MM.1S (cell line): ENCODE results near the gene PCNX1.

ENCODE experiments used
- DNase-seq: peaks from one replicate; pipeline ENCODE4 v3.0.0-alpha.2; 2015
- H2AFZ ChIP-seq: fragments of 300-600 bp; sonication (generic); 2 replicates; pipeline ENCODE4 v1.6.0; 2016; ENCODE audit warnings: antibody characterized with exemption, low read length
- H3F3A ChIP-seq: fragments of 300-600 bp; sonication (generic); 2 replicates; pipeline ENCODE4 v1.6.1; 2016; ENCODE audit warnings: mild to moderate bottlenecking, antibody characterized with exemption, low read length, moderate library complexity, mixed read lengths; ENCODE audit not compliant: insufficient read depth
- H3K27ac ChIP-seq: fragments of 300-600 bp; sonication (generic); 2 replicates; pipeline ENCODE4 v1.5.1; 2016; ENCODE audit warnings: mild to moderate bottlenecking, low read length
- H3K27me3 ChIP-seq: fragments of 300-600 bp; sonication (generic); replicated peaks from 2 replicates; pipeline ENCODE4 v1.6.0; 2016; ENCODE audit warnings: low read length; ENCODE audit not compliant: insufficient read depth
- H3K36me3 ChIP-seq: fragments of 300-600 bp; sonication (generic); replicated peaks from 2 replicates; pipeline ENCODE4 v1.6.1; 2016; ENCODE audit warnings: mild to moderate bottlenecking, low read length, mixed read lengths; ENCODE audit not compliant: insufficient read depth
- H3K4me1 ChIP-seq: fragments of 300-600 bp; sonication (generic); 2 replicates; pipeline ENCODE4 v1.6.1; 2016; ENCODE audit warnings: low read length, mixed read lengths
- H3K4me2 ChIP-seq: fragments of 300-600 bp; sonication (generic); 2 replicates; pipeline ENCODE4 v1.6.0; 2016; ENCODE audit warnings: low read depth, low read length
- H3K4me3 ChIP-seq: fragments of 300-600 bp; sonication (generic); 2 replicates; pipeline ENCODE4 v1.5.1; 2016; ENCODE audit warnings: low read length, mixed read lengths
- H3K79me2 ChIP-seq: fragments of 300-600 bp; sonication (generic); 2 replicates; pipeline ENCODE4 v1.6.1; 2016; ENCODE audit warnings: mixed run types, low read length, mixed read lengths
- H3K9ac ChIP-seq: fragments of 300-600 bp; sonication (generic); 2 replicates; pipeline ENCODE4 v1.6.1; 2016; ENCODE audit warnings: low read length, mixed read lengths
- H3K9me2 ChIP-seq: fragments of 300-600 bp; sonication (generic); replicated peaks from 2 replicates; pipeline ENCODE4 v1.6.1; 2016; ENCODE audit warnings: mild to moderate bottlenecking, low read length, mixed read lengths; ENCODE audit not compliant: insufficient read depth
- H3K9me3 ChIP-seq: fragments of 300-600 bp; sonication (generic); replicated peaks from 2 replicates; pipeline ENCODE4 v1.6.1; 2016; ENCODE audit warnings: mild to moderate bottlenecking, low read length, mixed read lengths; ENCODE audit not compliant: insufficient read depth
- H4K20me1 ChIP-seq: fragments of 300-600 bp; sonication (generic); 2 replicates; pipeline ENCODE4 v1.6.1; 2016; ENCODE audit warnings: mild to moderate bottlenecking, low read length, moderate library complexity, mixed read lengths; ENCODE audit not compliant: insufficient read depth
- EZH2 ChIP-seq: fragments of 300-600 bp; sonication (generic); optimal IDR thresholded peaks from 2 replicates; pipeline ENCODE3; 2017; ENCODE audit warnings: low read depth, mild to moderate bottlenecking, antibody characterized with exemption, low read length, mixed read lengths
- EZH2phosphoT487 ChIP-seq: fragments of 300-600 bp; sonication (generic); IDR thresholded peaks from 2 replicates; pipeline ENCODE4 v1.6.1; 2018; ENCODE audit warnings: antibody characterized with exemption, low read length
- TF ChIP-seq, protein P1 (sequence below): fragments of 300-600 bp; sonication (generic); IDR thresholded peaks from 2 replicates; pipeline ENCODE4 v1.5.1; 2016; ENCODE audit warnings: antibody characterized with exemption, low read length, mixed read lengths

Gene PCNX1

GRCh38 chr14:71070169-71070568 lies 162.9 kb downstream of the PCNX1 start:
- Histone ChIP-seq H3K36me3 (no peaks in the 10 kb centered on the region), H3K9ac (no peak overlapping the region), H3K4me3 (no peak overlapping the region), H3K4me1 (no peaks in the 10 kb centered on the region), H3K27ac (no peak overlapping the region), H3K27me3 (no peaks in the 10 kb centered on the region), H4K20me1 (no peaks in the 10 kb centered on the region), H3K4me2 (no peak overlapping the region), H2AFZ (no peak overlapping the region), H3F3A (no peaks in the 10 kb centered on the region), H3K9me3 (no peaks in the 10 kb centered on the region), H3K9me2 (no peaks in the 10 kb centered on the region), H3K79me2 (no peaks in the 10 kb centered on the region)
- no peak for DNase-seq
- TF ChIP-seq EZH2 (no peak), EZH2phosphoT487 (no peak)
- TF ChIP-seq, protein P1, sequence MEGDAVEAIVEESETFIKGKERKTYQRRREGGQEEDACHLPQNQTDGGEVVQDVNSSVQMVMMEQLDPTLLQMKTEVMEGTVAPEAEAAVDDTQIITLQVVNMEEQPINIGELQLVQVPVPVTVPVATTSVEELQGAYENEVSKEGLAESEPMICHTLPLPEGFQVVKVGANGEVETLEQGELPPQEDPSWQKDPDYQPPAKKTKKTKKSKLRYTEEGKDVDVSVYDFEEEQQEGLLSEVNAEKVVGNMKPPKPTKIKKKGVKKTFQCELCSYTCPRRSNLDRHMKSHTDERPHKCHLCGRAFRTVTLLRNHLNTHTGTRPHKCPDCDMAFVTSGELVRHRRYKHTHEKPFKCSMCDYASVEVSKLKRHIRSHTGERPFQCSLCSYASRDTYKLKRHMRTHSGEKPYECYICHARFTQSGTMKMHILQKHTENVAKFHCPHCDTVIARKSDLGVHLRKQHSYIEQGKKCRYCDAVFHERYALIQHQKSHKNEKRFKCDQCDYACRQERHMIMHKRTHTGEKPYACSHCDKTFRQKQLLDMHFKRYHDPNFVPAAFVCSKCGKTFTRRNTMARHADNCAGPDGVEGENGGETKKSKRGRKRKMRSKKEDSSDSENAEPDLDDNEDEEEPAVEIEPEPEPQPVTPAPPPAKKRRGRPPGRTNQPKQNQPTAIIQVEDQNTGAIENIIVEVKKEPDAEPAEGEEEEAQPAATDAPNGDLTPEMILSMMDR: no peak

DNA sequence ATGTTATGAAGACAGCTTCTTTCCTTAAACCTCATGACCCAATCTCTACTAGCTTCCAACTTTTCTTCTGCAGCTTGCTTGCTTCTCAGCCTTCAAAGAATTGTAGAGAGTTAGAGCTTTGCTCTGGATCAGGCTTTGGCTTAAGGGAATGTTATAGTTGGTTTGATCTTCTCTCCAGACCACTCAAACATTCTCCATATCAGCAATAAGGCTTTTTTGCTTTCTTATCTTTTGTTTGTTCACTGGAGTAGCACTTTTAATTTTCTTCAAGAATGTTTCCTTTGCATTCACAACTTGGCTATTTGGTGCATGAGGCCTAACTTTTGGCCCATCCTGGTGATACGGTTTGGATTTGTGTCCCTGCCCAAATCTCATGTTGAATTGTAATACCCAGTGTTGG lies 163.8 kb downstream of the PCNX1 start:
- Histone ChIP-seq H3K4me3 (no peak overlapping the region), H3K9me2 (no peaks in the 10 kb centered on the region), H3K4me1 (no peaks in the 10 kb centered on the region), H3K36me3 (no peaks in the 10 kb centered on the region), H3K4me2 (no peak overlapping the region), H3K79me2 (no peaks in the 10 kb centered on the region), H3K9me3 (no peaks in the 10 kb centered on the region), H3K27me3 (no peaks in the 10 kb centered on the region), H2AFZ (no peak overlapping the region), H3F3A (no peaks in the 10 kb centered on the region), H3K9ac (no peak overlapping the region), H4K20me1 (no peaks in the 10 kb centered on the region), H3K27ac (no peak overlapping the region)
- no peak for DNase-seq
- TF ChIP-seq EZH2phosphoT487 (no peak), EZH2 (no peak)
- TF ChIP-seq, protein P1: no peak

DNA sequence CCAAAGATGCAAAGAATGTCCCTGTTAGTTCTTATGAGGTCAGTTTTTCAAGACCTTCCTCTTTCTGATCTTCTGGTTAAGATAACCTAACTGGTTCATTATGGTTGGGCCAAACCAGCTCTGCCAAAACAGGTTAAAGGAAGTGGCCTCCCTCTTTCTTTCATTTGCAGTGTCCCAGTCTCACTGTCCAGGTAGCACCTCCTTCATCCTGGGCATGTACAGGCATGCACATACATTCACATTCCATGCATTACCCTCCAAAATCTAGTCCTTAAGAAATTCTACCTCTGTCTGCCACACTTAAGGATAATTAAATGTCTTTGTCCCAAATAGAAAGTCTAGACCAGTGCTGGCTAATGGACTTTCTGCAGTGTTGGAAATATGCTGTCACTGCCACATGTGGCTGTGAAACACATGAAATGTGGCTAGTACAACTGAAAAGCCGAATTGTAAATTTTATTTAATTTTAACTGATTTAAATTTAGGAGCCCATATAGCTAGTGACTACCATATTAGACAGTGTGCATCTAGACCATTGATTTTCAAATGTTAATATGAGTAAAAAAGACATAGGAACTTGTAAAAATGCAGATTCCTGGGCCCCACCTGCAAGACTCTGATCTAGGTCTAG lies 169.3 kb downstream of the PCNX1 start:
- H3K27me3 ChIP-seq: no peaks in the 10 kb centered on the region
- no peaks in the 10 kb centered on the region for H3K9me2 ChIP-seq
- H3K79me2 ChIP-seq: no peaks in the 10 kb centered on the region
- no peak overlapping the region for H2AFZ ChIP-seq
- no peaks in the 10 kb centered on the region for H4K20me1 ChIP-seq
- no peaks in the 10 kb centered on the region for H3F3A ChIP-seq
- no peaks in the 10 kb centered on the region for H3K4me1 ChIP-seq
- DNase-seq: no peak
- H3K4me3 ChIP-seq: no peak overlapping the region
- no peak overlapping the region for H3K4me2 ChIP-seq
- H3K9ac ChIP-seq: no peak overlapping the region
- TF ChIP-seq EZH2phosphoT487 (no peak), EZH2 (no peak)
- TF ChIP-seq, protein P1: no peak
- no peaks in the 10 kb centered on the region; the same call in 1 of the 2 replicates for H3K36me3 ChIP-seq
- H3K27ac ChIP-seq: no peak overlapping the region
- no peaks in the 10 kb centered on the region for H3K9me3 ChIP-seq
